ENCODE data around the gene DUSP21.

The DUSP21 gene

GRCh38 chrX:44876767-44877166 lies 32.9 kb downstream of the DUSP21 start:
- peaks cover 94% of the 10 kb centered on the region for H3K79me2 ChIP-seq (ENCODE audit: insufficient read depth, low read length)
- peak overlapping the region; percentile 39; the same call in 1 of the 2 replicates for H3K4me2 ChIP-seq (ENCODE audit: insufficient read depth, low read length)
- TF ChIP-seq EZH2 (IDR thresholded peaks at IDR 0.05; ENCODE audit: borderline replicate concordance, low read depth, low read length, severe bottlenecking) (no peak), CTCF (IDR thresholded peaks at IDR 0.05; ENCODE audit: borderline replicate concordance, extremely low read depth, low read length, poor library complexity, severe bottlenecking) (no peak)
- H3K9me3 ChIP-seq (ENCODE audit: insufficient read depth, low read length, severe bottlenecking): no peaks in the 10 kb centered on the region
- no peak overlapping the region for H3K9ac ChIP-seq (ENCODE audit: low read depth, low read length)
- peaks cover 19% of the 10 kb centered on the region for H3K4me1 ChIP-seq (ENCODE audit: insufficient read depth, low read length)
- H3K36me3 ChIP-seq (ENCODE audit: insufficient read depth, low read length): peaks cover 3% of the 10 kb centered on the region
- no peaks in the 10 kb centered on the region for H3K27me3 ChIP-seq (ENCODE audit: insufficient read depth, low read length, poor library complexity)
- H2AFZ ChIP-seq (ENCODE audit: low read depth, low read length): no peak overlapping the region
- H4K20me1 ChIP-seq (ENCODE audit: insufficient read depth, low read length): peaks cover 12% of the 10 kb centered on the region; the same call in 1 of the 2 replicates
- no peak overlapping the region for H3K27ac ChIP-seq (ENCODE audit: low read length)
- no peak for DNase-seq
- no peak overlapping the region for H3K4me3 ChIP-seq (ENCODE audit: low read depth in 1 of 2, low read length in 2 of 2)
- ATAC-seq (ENCODE audit: insufficient read depth, low read depth): no peak

GRCh38 chrX:44878780-44879179 lies 35.0 kb downstream of the DUSP21 start:
- Histone ChIP-seq H3K27me3 (ENCODE audit: insufficient read depth, low read length, poor library complexity) (no peaks in the 10 kb centered on the region), H4K20me1 (ENCODE audit: insufficient read depth, low read length) (peaks cover 23% of the 10 kb centered on the region; the same call in 1 of the 2 replicates), H3K36me3 (ENCODE audit: insufficient read depth, low read length) (peaks cover 3% of the 10 kb centered on the region; the same call in 1 of the 2 replicates), H3K4me1 (ENCODE audit: insufficient read depth, low read length) (peaks cover 19% of the 10 kb centered on the region), H3K79me2 (ENCODE audit: insufficient read depth, low read length) (peaks cover 99% of the 10 kb centered on the region), H3K9me3 (ENCODE audit: insufficient read depth, low read length, severe bottlenecking) (no peaks in the 10 kb centered on the region), H2AFZ (ENCODE audit: low read depth, low read length) (no peak overlapping the region), H3K4me2 (ENCODE audit: insufficient read depth, low read length) (no peak overlapping the region), H3K4me3 (ENCODE audit: low read depth in 1 of 2, low read length in 2 of 2) (no peak overlapping the region), H3K27ac (ENCODE audit: low read length) (no peak overlapping the region), H3K9ac (ENCODE audit: low read depth, low read length) (no peak overlapping the region)
- TF ChIP-seq EZH2 (IDR thresholded peaks at IDR 0.05; ENCODE audit: borderline replicate concordance, low read depth, low read length, severe bottlenecking) (no peak), CTCF (IDR thresholded peaks at IDR 0.05; ENCODE audit: borderline replicate concordance, extremely low read depth, low read length, poor library complexity, severe bottlenecking) (no peak)
- DNase-seq (no peak), ATAC-seq (ENCODE audit: insufficient read depth, low read depth) (no peak)

GRCh38 chrX:44881549-44881948 lies 37.7 kb downstream of the DUSP21 start:
- no peak for DNase-seq
- Histone ChIP-seq H3K9ac (ENCODE audit: low read depth, low read length) (no peak overlapping the region), H3K4me2 (ENCODE audit: insufficient read depth, low read length) (no peak overlapping the region), H2AFZ (ENCODE audit: low read depth, low read length) (no peak overlapping the region), H4K20me1 (ENCODE audit: insufficient read depth, low read length) (peaks cover 26% of the 10 kb centered on the region; the same call in 1 of the 2 replicates), H3K27me3 (ENCODE audit: insufficient read depth, low read length, poor library complexity) (no peaks in the 10 kb centered on the region), H3K9me3 (ENCODE audit: insufficient read depth, low read length, severe bottlenecking) (no peaks in the 10 kb centered on the region), H3K79me2 (ENCODE audit: insufficient read depth, low read length) (peaks cover 97% of the 10 kb centered on the region), H3K4me3 (ENCODE audit: low read depth in 1 of 2, low read length in 2 of 2) (no peak overlapping the region), H3K36me3 (ENCODE audit: insufficient read depth, low read length) (peaks cover 3% of the 10 kb centered on the region; the same call in 1 of the 2 replicates), H3K4me1 (ENCODE audit: insufficient read depth, low read length) (peaks cover 3% of the 10 kb centered on the region; the same call in 1 of the 2 replicates), H3K27ac (ENCODE audit: low read length) (no peak overlapping the region)
- ATAC-seq (ENCODE audit: insufficient read depth, low read depth): no peak
- TF ChIP-seq CTCF (IDR thresholded peaks at IDR 0.05; ENCODE audit: borderline replicate concordance, extremely low read depth, low read length, poor library complexity, severe bottlenecking) (no peak), EZH2 (IDR thresholded peaks at IDR 0.05; ENCODE audit: borderline replicate concordance, low read depth, low read length, severe bottlenecking) (no peak)

All from DND-41 (cell line).